CD14-positive monocyte (primary cell): ENCODE results near the gene ANGPTL2. TPM values are rescaled to one million over a fixed set of nuclear protein-coding genes. Genes with fewer than 3 reads are reported as not detected.
A peak's percentile ranks its signal among the peaks of the same experiment; 100 is the strongest.

Source experiments
- DNase-seq, 3 donors: peaks; one replicate each; pipeline ENCODE4 v3.0.0-alpha.2; 2011 to 2022
- H2AFZ ChIP-seq: 2 replicates; pipeline ENCODE4 v1.6.0; 2012; ENCODE audit warnings: mild to moderate bottlenecking, low read depth, low read length, inconsistent platforms; ENCODE audit not compliant: insufficient read depth, poor library complexity, severe bottlenecking
- H3K27ac ChIP-seq, 2 donors: 1 replicate in 1 of 2; 2 replicates in 1 of 2; pipeline ENCODE4 v1.5.1; 2012 to 2013; ENCODE audit warnings: low read length in 2 of 2, control low read depth in 1 of 2, inconsistent platforms in 1 of 2, low read depth in 1 of 2, mild to moderate bottlenecking in 1 of 2
- H3K27me3 ChIP-seq, 2 donors: one replicate each; pipeline versions ENCODE4 v1.6.0 to v1.6.1; 2011 to 2013; ENCODE audit warnings: low read length in 2 of 2; ENCODE audit not compliant: control insufficient read depth in 2 of 2, insufficient read depth in 2 of 2
- H3K36me3 ChIP-seq, 2 donors: replicated peaks in 1 of 2; 1 replicate in 1 of 2; 2 replicates in 1 of 2; pipeline versions ENCODE4 v1.5.1 to v1.6.1; 2012 to 2013; ENCODE audit warnings: low read length in 2 of 2, control low read depth in 1 of 2, inconsistent platforms in 1 of 2, mild to moderate bottlenecking in 1 of 2; ENCODE audit not compliant: insufficient read depth in 2 of 2, control insufficient read depth in 1 of 2
- H3K4me1 ChIP-seq, 2 donors: 1 replicate in 1 of 2; 2 replicates in 1 of 2; pipeline versions ENCODE4 v1.5.1 to v1.6.1; 2012 to 2013; ENCODE audit warnings: low read length in 2 of 2, control low read depth in 1 of 2, inconsistent platforms in 1 of 2, mild to moderate bottlenecking in 1 of 2, moderate library complexity in 1 of 2; ENCODE audit not compliant: insufficient read depth in 2 of 2, control insufficient read depth in 1 of 2
- H3K4me2 ChIP-seq: replicated peaks from 2 replicates; pipeline ENCODE3; 2012; ENCODE audit warnings: low read length, moderate library complexity, mild to moderate bottlenecking; ENCODE audit not compliant: poor library complexity, severe bottlenecking; ENCODE audit errors: extremely low read depth
- H3K4me3 ChIP-seq, 3 experiments: fragments of 200-600 bp in 1 of 3; sonication (generic) in 1 of 3; replicated peaks in 1 of 3; 1 replicate in 2 of 3; 2 replicates in 1 of 3; pipeline ENCODE4 v1.5.1; 2011 to 2013; ENCODE audit warnings: low read length in 3 of 3, mild to moderate bottlenecking in 3 of 3, control low read depth in 2 of 3, low read depth in 2 of 3, inconsistent platforms in 1 of 3, moderate library complexity in 1 of 3
- H3K79me2 ChIP-seq: 2 replicates; pipeline ENCODE4 v1.6.0; 2012; ENCODE audit warnings: mild to moderate bottlenecking, control low read depth, inconsistent platforms, low read length, moderate library complexity; ENCODE audit not compliant: insufficient read depth
- H3K9ac ChIP-seq: 2 replicates; pipeline ENCODE4 v1.6.0; 2017; ENCODE audit warnings: low read length, mild to moderate bottlenecking; ENCODE audit not compliant: insufficient read depth, poor library complexity, severe bottlenecking
- H3K9me3 ChIP-seq, 2 donors: replicated peaks in 1 of 2; 1 replicate in 1 of 2; 2 replicates in 1 of 2; pipeline versions ENCODE4 v1.5.1 to v1.6.1; 2012 to 2013; ENCODE audit warnings: low read length in 2 of 2, control low read depth in 1 of 2; ENCODE audit not compliant: control insufficient read depth in 1 of 2, insufficient read depth in 1 of 2
- H4K20me1 ChIP-seq: 2 replicates; pipeline ENCODE4 v1.6.0; 2012; ENCODE audit warnings: mild to moderate bottlenecking, low read length, control low read depth, moderate library complexity; ENCODE audit not compliant: insufficient read depth
- H3K27ac Mint-ChIP-seq, 7 donors: one replicate each; pipeline ENCODE4 v1.8.0; 2020; ENCODE audit warnings: mild to moderate bottlenecking in 7 of 7, mixed read lengths in 7 of 7, moderate library complexity in 6 of 7, inconsistent platforms in 2 of 7
- H3K27me3 Mint-ChIP-seq, 3 donors: one replicate each; pipeline ENCODE4 v1.8.0; 2021 to 2022; ENCODE audit warnings: low read depth in 3 of 3, mild to moderate bottlenecking in 3 of 3, mixed read lengths in 3 of 3, moderate library complexity in 3 of 3, inconsistent platforms in 1 of 3
- H3K36me3 Mint-ChIP-seq, 2 donors: one replicate each; pipeline ENCODE4 v1.8.0; 2020; ENCODE audit warnings: mixed read lengths in 2 of 2, inconsistent platforms in 1 of 2, mild to moderate bottlenecking in 1 of 2
- H3K4me1 Mint-ChIP-seq: one replicate; pipeline ENCODE4 v1.8.0; 2020; ENCODE audit warnings: mild to moderate bottlenecking, mixed read lengths
- H3K4me3 Mint-ChIP-seq, 2 donors: one replicate each; pipeline ENCODE4 v1.8.0; 2020; ENCODE audit warnings: mild to moderate bottlenecking in 2 of 2, mixed read lengths in 2 of 2, moderate library complexity in 1 of 2
- H3K9me3 Mint-ChIP-seq, 7 donors: one replicate each; pipeline ENCODE4 v1.8.0; 2020 to 2022; ENCODE audit warnings: mixed read lengths in 7 of 7, mild to moderate bottlenecking in 6 of 7, moderate library complexity in 6 of 7, inconsistent platforms in 2 of 7
- CTCF ChIP-seq: fragments of 200-600 bp; IDR thresholded peaks from one replicate; pipeline ENCODE4 v1.8.0; 2022; ENCODE audit warnings: antibody characterized with exemption, mild to moderate bottlenecking
- WGBS: methylation state at CpG from one replicate; pipeline ENCODE4 v1.1.5; 2013; ENCODE audit warnings: missing lambda C conversion rate; ENCODE audit not compliant: insufficient coverage; 5-methylcytosine and 5-hydroxymethylcytosine counted together
- intact Hi-C, 2 donors: fragments of 100-400 bp; cut with micrococcal nuclease; formaldehyde crosslinking; loops; one replicate each; pipeline versions ENCODE4 v1.15.0 to v1.15.1; 2023
- polyA plus RNA-seq, 3 donors: library from polyadenylated mRNA; depleted of rRNA in 1 of 3; unstranded in 2 of 3; stranded (reverse) in 1 of 3; fragments of 300-500 nt in 2 of 3; fragments of >200 nt in 1 of 3; fragmentation: Illumina TruSeq in 2 of 3; gene quantifications; 1 replicate in 2 of 3; 2 replicates in 1 of 3; pipeline ENCODE4 v1.2.3, GENCODE V29; 2012 to 2021

ANGPTL2 gene
- polyA plus RNA-seq, 3 donors = not detected

DNA sequence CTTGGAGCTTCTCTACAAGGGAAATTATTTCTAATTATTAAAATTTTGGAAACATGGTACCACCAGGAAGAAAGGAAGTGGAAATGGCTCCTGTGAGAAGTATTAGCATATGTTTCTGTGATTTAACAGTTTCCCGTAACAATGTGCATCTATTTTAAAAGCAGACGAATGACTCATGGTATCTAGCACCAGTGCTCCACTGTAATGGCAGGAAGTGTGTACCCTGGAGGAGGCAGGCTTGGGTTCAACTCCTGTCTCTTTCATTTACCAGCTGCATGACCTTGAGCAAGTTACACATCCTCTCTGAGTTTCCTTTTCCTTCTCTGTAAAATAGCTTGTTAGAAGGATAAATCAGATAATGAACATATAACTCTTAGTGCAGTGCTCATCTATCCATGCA is 41.0 kb upstream of the ANGPTL2 start:
- WGBS = 0% methylated on average over 2 of the region's 2 CpGs
- Mint-ChIP-seq H3K9me3 (peaks cover 0 to 4% (median 0%) of the 10 kb centered on the region in 7 donors), H3K4me3 (no peak overlapping the region), H3K27ac (no peak overlapping the region), H3K36me3 (no peaks in the 10 kb centered on the region), H3K4me1 (peaks cover 21% of the 10 kb centered on the region), H3K27me3 (peaks cover 0 to 5% (median 4%) of the 10 kb centered on the region in 3 donors)
- Histone ChIP-seq H3K27me3 (no peaks in the 10 kb centered on the region), H3K9me3 (no peaks in the 10 kb centered on the region), H2AFZ (no peak overlapping the region), H3K36me3 (no peaks in the 10 kb centered on the region), H3K4me3 (no peak overlapping the region), H3K4me2 (no peak overlapping the region), H3K79me2 (no peaks in the 10 kb centered on the region), H3K4me1 (no peaks in the 10 kb centered on the region), H4K20me1 (no peaks in the 10 kb centered on the region), H3K9ac (no peak overlapping the region), H3K27ac (no peak overlapping the region)
- no peak for DNase-seq
- no peak for TF ChIP-seq CTCF
- intact Hi-C loops = no loop called here

GRCh38 chr9:127162864-127163365 is 40.5 kb upstream of the ANGPTL2 start:
- Histone ChIP-seq H3K36me3 (no peaks in the 10 kb centered on the region), H3K4me1 (no peaks in the 10 kb centered on the region), H2AFZ (no peak overlapping the region), H3K9ac (no peak overlapping the region), H4K20me1 (no peaks in the 10 kb centered on the region), H3K79me2 (no peaks in the 10 kb centered on the region), H3K4me3 (no peak overlapping the region), H3K4me2 (no peak overlapping the region), H3K27me3 (no peaks in the 10 kb centered on the region), H3K9me3 (no peaks in the 10 kb centered on the region), H3K27ac (no peak overlapping the region)
- Mint-ChIP-seq H3K27ac (peak overlapping the region in 2 of 7 donors; percentile 55 to 81), H3K36me3 (no peaks in the 10 kb centered on the region), H3K9me3 (peaks cover 0 to 4% (median 0%) of the 10 kb centered on the region in 7 donors), H3K27me3 (peaks cover under 1 to 5% (median 4%) of the 10 kb centered on the region in 3 donors), H3K4me3 (no peak overlapping the region), H3K4me1 (peaks cover 21% of the 10 kb centered on the region)
- intact Hi-C loops = no loop called here
- WGBS = no CpG with 5 or more reads among the region's 4 CpGs
- no peak for DNase-seq
- TF ChIP-seq CTCF = no peak
